ENCODE measurements around the gene CDC42EP1.
A peak's percentile ranks its signal among the peaks of the same experiment; 100 is the strongest.
"Not testable (repeated sequence)": the region's sequence is repeated elsewhere in the genome, so short reads cannot be mapped to it uniquely, and the experiment has no call there.

CDC42EP1 gene, protein sequence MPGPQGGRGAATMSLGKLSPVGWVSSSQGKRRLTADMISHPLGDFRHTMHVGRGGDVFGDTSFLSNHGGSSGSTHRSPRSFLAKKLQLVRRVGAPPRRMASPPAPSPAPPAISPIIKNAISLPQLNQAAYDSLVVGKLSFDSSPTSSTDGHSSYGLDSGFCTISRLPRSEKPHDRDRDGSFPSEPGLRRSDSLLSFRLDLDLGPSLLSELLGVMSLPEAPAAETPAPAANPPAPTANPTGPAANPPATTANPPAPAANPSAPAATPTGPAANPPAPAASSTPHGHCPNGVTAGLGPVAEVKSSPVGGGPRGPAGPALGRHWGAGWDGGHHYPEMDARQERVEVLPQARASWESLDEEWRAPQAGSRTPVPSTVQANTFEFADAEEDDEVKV

GRCh38 chr22:37559901-37560607 lies at the start of gene CDC42EP1:
TSS of gene CDC42EP1 (plus strand) at chr22:37560480. CDS start at chr22:37566350, 5,870 bp downstream.
- DNase-seq (ENCODE audit: low read depth), result no peak
- H3K4me3 ChIP-seq (ENCODE audit: low read depth, low read length), result peak within 1 kb of the TSS; percentile 81

GRCh38 chr22:37511395-37512104 lies 48.7 kb upstream of the CDC42EP1 start:
- H3K4me3 ChIP-seq (ENCODE audit: low read depth, low read length), result no peak overlapping the region
- no peak for DNase-seq (ENCODE audit: low read depth)

GRCh38 chr22:37514526-37515051 lies 45.7 kb upstream of the CDC42EP1 start:
- DNase-seq (ENCODE audit: low read depth), result no peak
- no peak overlapping the region for H3K4me3 ChIP-seq (ENCODE audit: low read depth, low read length)

DNA sequence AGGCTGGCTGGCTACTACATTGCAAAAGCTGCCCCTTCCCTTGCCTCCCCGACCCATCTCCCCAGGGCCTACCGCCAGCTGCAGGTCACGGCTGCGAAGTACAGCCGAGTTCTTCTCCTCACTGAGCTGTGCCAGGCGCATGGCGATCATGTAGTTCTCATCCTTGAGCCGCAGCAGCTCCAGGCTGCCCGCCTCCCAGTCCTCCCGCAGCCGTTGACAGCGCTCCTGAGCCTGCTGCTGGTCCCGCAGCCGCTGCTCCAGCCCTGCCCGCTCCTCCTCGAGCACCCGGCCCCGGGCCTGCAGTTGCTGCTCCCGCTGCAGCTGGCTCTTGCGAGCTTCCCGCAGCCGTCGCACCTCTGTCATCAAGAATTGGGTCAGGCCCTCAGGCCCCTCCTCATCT lies 44.4 kb upstream of the CDC42EP1 start:
- no peak for DNase-seq (ENCODE audit: low read depth)
- H3K4me3 ChIP-seq (ENCODE audit: low read depth, low read length), result no peak overlapping the region

DNA sequence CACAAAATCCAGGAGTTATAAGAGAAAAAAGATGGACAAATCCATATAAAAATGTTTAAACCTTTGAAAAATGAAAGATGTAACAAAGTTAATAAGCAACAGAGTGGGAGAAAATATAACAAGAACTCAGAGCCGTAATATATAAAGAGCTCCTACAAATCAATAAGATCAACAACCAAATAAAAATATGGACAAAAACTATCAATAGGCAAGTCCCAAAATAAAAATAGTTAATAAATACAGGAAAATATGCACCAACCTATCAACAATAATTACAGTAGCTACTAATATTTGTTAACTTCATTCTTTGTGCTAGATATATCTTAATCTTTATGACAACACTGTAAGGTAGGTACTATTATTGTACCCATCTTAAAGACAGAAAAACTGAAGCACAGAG lies 43.8 kb upstream of the CDC42EP1 start:
- DNase-seq (ENCODE audit: low read depth), result no peak
- no peak overlapping the region for H3K4me3 ChIP-seq (ENCODE audit: low read depth, low read length)

DNA sequence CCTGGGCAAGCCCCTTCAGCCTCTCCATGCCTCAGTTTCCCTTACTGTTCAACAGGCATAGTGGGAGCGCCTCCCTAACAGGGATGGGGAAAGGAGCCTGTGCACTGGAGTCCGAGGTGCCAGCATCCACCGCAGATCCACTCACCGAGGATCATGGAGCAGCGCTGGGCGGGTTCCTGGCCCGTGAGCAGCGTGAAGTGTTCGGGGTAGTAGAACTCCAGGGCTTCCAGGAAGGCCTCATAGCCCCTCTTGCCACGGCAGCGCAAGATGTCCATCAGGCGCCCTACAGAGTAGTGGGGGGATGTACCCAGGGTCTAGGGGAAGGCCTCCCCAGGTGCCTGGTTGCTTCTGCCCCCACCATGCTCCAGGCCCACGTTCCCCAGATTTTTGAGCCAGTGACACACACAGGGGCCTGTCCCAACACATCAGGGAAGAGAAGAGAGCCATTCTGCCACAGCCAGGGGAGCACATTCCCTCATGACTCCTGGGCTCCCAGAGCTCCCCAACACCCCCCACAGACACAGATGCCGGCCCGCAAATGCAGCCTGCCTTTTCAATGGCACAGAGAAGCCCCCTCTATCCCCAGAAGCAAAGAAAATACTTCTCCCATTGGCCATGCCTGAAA lies 42.3 kb upstream of the CDC42EP1 start:
- DNase-seq (ENCODE audit: low read depth), result no peak
- H3K4me3 ChIP-seq (ENCODE audit: low read depth, low read length), result peak overlapping the region; percentile 58

DNA sequence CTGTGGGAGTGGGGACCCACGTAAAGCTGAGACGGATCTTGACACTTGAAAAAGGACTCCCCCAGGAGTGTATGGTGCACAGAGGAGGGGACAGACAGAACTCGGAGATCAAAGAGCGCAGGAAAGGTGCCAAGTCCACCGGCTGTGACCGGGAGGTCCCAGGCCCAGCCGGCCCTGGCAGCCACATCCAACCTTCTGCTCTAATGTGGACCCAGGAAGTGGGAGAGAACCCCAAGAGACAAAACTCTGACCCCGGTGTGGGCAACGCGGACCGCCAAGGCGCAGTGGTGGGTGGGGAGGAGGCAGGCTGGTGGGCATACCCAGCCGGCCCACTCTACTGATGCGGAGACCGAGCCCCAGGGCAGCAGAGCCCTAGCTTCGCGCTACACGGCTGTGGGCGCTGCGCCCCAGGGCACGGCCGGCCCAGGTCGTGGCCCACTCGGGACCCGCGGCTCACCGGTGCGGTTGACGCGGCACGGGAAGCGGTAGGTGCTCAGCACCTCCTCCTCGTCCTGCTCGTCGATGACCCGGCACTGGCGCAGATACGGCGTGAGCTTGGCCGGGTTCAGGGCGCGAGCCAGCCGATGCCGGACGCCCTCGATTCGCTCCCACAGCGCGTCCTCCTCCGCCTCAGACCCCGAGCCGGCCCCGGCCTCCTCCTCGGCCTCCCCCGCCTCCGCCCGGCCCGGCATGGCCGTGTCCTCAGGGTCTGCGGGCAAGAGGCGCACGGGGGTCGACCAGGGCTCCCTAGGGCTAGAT lies 41.6 kb upstream of the CDC42EP1 start:
- H3K4me3 ChIP-seq (ENCODE audit: low read depth, low read length), result peak overlapping the region; percentile 58
- DNase-seq (ENCODE audit: low read depth), result no peak

DNA sequence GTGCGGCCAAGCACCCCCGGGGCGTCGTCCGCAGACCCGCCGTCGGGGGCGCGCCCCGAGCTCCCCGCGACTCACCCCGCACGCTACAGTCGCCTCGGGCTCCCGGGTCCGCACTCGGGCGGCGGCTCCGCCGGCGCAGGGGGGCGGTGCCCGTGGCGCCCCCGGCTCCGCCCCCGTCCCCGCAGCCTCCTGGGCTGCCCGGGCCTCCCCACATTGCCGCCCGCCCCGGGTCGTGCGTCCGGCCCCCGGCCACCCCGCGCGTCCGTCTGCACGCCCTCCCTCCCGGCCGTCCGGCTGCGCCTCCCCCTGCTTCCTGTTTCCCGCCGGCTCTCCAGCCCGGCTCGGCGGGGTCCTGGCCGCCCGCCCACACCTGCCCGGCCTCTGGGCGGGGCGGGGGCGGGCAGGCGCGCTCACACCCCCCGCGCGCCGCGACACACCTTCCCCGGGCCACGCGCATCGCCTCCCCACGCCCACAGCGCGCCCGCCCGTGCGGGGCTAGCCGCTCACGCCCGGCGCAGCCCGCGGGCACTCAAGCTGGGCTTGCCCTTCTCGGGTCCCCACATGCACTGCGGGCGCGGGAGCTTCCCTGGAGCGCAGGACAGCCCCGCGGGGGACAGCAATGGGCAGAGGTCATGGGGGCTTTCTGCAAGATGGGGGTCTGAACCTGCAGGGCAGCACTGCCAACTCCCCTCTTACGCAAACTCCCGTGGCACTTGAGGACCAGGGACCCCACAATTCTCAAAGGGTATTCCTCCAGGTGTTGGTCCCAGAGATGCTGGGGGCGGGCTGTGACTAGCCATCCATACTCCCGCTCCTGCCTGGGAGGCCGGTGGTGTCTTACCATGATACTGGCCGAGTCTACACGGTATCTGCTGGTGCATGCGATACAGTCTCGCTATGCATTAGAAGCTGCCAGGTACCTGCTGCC lies 40.7 kb upstream of the CDC42EP1 start, which contains the start of gene CARD10:
Gene CARD10, minus strand, starts transcription at position 148 of the 928 bp plus-strand sequence. CDS start 215 bp downstream, outside the sequence.
- no peak for DNase-seq (ENCODE audit: low read depth)
- peak within 1 kb of the TSS; percentile 58 for H3K4me3 ChIP-seq (ENCODE audit: low read depth, low read length)

DNA sequence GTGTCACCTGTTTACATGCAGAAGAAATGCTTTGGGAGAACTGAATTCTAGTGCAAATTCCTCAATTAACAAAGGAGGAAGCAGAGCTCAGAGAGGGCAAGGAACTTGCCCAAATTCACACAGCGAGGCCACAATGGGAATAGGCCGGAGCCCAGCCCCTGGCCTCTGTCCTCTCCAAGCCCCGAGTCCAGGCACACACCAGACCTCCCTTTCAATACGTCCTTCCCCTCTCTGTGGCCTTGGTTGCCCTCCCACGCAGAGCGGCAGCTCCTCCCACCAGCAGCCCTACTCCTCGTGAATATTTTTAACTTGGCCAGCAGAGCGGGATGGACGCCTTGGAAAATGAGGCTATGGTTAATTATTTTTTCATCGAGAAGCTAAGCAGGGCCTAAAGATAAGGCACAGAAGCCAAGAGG lies 39.5 kb upstream of the CDC42EP1 start:
- DNase-seq (ENCODE audit: low read depth), result no peak
- H3K4me3 ChIP-seq (ENCODE audit: low read depth, low read length), result no peak overlapping the region

DNA sequence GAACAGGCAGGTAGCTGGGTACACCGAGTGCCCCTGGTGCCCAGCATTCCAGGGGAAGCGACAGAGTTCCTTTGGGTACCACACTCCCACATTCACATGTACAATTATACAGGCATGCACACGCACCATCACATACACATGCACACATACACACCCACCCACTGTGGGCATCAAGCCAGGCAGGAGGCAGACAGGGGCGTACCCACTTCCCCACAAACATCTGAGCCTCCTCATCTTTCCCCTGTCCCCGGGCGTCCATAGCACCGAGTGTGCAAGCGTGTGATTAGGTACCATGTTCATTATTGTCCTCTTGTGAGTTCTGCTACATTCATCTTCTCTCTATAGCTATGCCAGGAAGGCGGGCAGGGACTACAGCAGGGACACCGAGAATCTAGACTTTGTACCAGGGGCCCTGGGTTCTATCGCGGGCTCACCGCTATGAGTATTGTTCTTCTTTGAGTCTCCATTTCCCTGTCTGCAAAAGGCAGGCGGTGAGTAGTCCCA lies 39.0 kb upstream of the CDC42EP1 start:
- DNase-seq (ENCODE audit: low read depth), result no peak
- no peak overlapping the region for H3K4me3 ChIP-seq (ENCODE audit: low read depth, low read length)

- DNase-seq (ENCODE audit: low read depth), result no peak
- no peak overlapping the region for H3K4me3 ChIP-seq (ENCODE audit: low read depth, low read length)
Observed at GRCh38 chr22:37522482-37522881, 37.8 kb upstream of the CDC42EP1 start.

- DNase-seq (ENCODE audit: low read depth), result peak; percentile 54
- H3K4me3 ChIP-seq (ENCODE audit: low read depth, low read length), result no peak overlapping the region
Observed at GRCh38 chr22:37525073-37525745, 35.1 kb upstream of the CDC42EP1 start.

DNA sequence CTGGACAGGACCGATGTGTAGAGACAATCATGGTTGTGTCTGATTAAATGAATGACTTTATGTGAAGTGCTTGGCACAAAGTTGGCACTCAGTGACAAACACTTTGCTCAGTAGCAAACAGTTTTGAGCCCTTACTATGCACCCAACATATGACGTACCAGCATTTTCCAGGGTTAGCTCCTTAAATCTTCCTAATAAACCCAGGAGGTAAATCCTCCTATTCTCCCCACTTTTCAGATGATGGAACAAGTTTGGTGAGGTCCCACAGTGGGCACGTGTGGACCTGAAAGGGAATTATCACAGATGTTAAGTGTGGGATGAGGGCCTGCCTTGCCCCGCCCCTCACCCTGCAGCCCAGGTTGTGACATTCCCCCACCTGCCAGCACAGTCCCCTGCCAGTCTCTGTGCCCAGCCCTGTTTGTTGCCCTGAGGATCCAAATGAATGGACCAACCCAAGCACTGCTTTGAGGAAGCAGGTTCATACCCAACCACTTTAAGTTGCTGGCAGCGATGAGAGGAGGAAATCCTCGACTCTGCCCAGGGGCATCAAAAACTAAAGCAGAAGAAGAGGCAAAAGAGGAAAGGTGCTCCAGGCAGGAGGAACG lies 34.4 kb upstream of the CDC42EP1 start:
- DNase-seq (ENCODE audit: low read depth), result no peak
- H3K4me3 ChIP-seq (ENCODE audit: low read depth, low read length), result no peak overlapping the region

DNA sequence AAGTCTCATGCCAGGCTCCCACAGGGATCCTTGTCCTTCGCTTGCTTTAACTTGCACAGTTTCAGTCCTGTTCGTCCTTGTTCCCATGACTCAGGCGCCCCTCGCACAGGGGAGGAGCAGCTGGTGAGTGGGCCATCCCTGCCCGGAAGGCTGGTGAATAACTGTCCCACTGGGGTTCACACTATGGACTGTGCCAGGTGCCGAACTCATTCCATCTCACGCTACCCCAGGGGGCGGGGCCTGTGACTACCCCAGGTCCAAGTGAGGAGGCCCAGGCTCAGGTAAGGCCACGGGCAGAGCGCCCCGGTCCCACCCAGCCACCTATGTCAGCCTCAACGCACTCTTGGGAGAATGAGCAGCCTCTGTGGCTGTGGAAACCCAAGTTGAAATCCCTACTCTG lies 33.9 kb upstream of the CDC42EP1 start:
- DNase-seq (ENCODE audit: low read depth), result peak; percentile 83
- H3K4me3 ChIP-seq (ENCODE audit: low read depth, low read length), result no peak overlapping the region

GRCh38 chr22:37527081-37527752 lies 33.1 kb upstream of the CDC42EP1 start:
- H3K4me3 ChIP-seq (ENCODE audit: low read depth, low read length); DNase-seq (ENCODE audit: low read depth): not testable (repeated sequence)

DNA sequence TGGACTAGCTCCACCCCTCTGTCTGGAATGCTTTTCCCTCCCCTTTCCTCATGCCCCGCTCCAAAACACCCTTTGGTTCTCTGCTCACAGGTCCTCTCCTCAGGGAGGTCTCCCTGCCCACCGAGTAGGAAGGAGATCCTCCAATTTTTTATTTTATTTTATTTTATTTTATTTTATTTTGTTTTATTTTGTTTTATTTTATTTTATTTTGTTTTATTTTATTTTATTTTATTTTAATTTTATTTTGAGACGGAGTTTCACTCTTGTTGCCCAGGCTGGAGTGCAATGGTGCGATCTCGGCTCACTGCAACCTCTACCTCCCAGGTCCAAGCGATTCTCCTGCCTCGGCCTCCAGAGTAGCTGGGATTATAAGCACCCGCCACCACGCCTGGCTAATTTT lies 32.3 kb upstream of the CDC42EP1 start:
- not testable (repeated sequence) for DNase-seq (ENCODE audit: low read depth); H3K4me3 ChIP-seq (ENCODE audit: low read depth, low read length)

All from skeletal muscle cell (primary cell).